ENCODE results near the gene GRHL3.

GRHL3 gene

GRCh38 chr1:24336075-24336474 is 16.9 kb downstream of the GRHL3 start:
- Histone ChIP-seq H3K4me3 (ENCODE audit: low read length) (no peak overlapping the region), H3K9ac (ENCODE audit: low read depth, low read length) (no peak overlapping the region), H3K27ac (ENCODE audit: low read length) (no peak overlapping the region), H3K9me3 (ENCODE audit: insufficient read depth, low read depth, low read length) (no peaks in the 10 kb centered on the region), H3K27me3 (ENCODE audit: insufficient read depth, low read length) (no peaks in the 10 kb centered on the region), H3K4me1 (ENCODE audit: insufficient read depth, low read length) (peaks cover 23% of the 10 kb centered on the region), H3K36me3 (ENCODE audit: insufficient read depth, low read depth, low read length) (no peaks in the 10 kb centered on the region; the same call in 1 of the 2 replicates)

GRCh38 chr1:24337455-24337854 is 18.3 kb downstream of the GRHL3 start:
- no peaks in the 10 kb centered on the region for H3K36me3 ChIP-seq (ENCODE audit: insufficient read depth, low read depth, low read length)
- H3K27me3 ChIP-seq (ENCODE audit: insufficient read depth, low read length), result no peaks in the 10 kb centered on the region
- no peak overlapping the region for H3K9ac ChIP-seq (ENCODE audit: low read depth, low read length)
- no peak overlapping the region for H3K27ac ChIP-seq (ENCODE audit: low read length)
- peaks cover 29% of the 10 kb centered on the region for H3K4me1 ChIP-seq (ENCODE audit: insufficient read depth, low read length)
- H3K4me3 ChIP-seq (ENCODE audit: low read length), result no peak overlapping the region
- H3K9me3 ChIP-seq (ENCODE audit: insufficient read depth, low read depth, low read length), result no peaks in the 10 kb centered on the region

GRCh38 chr1:24338447-24338846 is 19.3 kb downstream of the GRHL3 start:
- Histone ChIP-seq H3K27me3 (ENCODE audit: insufficient read depth, low read length) (no peaks in the 10 kb centered on the region), H3K36me3 (ENCODE audit: insufficient read depth, low read depth, low read length) (no peaks in the 10 kb centered on the region), H3K4me3 (ENCODE audit: low read length) (no peak overlapping the region), H3K27ac (ENCODE audit: low read length) (no peak overlapping the region), H3K9me3 (ENCODE audit: insufficient read depth, low read depth, low read length) (no peaks in the 10 kb centered on the region), H3K9ac (ENCODE audit: low read depth, low read length) (no peak overlapping the region), H3K4me1 (ENCODE audit: insufficient read depth, low read length) (peaks cover 29% of the 10 kb centered on the region)

GRCh38 chr1:24339996-24340395 is 20.8 kb downstream of the GRHL3 start:
- Histone ChIP-seq H3K4me3 (ENCODE audit: low read length) (no peak overlapping the region), H3K27ac (ENCODE audit: low read length) (no peak overlapping the region), H3K9ac (ENCODE audit: low read depth, low read length) (no peak overlapping the region; the same call in 1 of the 2 replicates), H3K4me1 (ENCODE audit: insufficient read depth, low read length) (peaks cover 29% of the 10 kb centered on the region), H3K9me3 (ENCODE audit: insufficient read depth, low read depth, low read length) (no peaks in the 10 kb centered on the region), H3K36me3 (ENCODE audit: insufficient read depth, low read depth, low read length) (no peaks in the 10 kb centered on the region), H3K27me3 (ENCODE audit: insufficient read depth, low read length) (no peaks in the 10 kb centered on the region)

- H3K27ac ChIP-seq (ENCODE audit: low read length), result no peak overlapping the region
- H3K27me3 ChIP-seq (ENCODE audit: insufficient read depth, low read length), result no peaks in the 10 kb centered on the region
- peaks cover 29% of the 10 kb centered on the region for H3K4me1 ChIP-seq (ENCODE audit: insufficient read depth, low read length)
- no peak overlapping the region for H3K4me3 ChIP-seq (ENCODE audit: low read length)
- no peaks in the 10 kb centered on the region for H3K36me3 ChIP-seq (ENCODE audit: insufficient read depth, low read depth, low read length)
- no peaks in the 10 kb centered on the region for H3K9me3 ChIP-seq (ENCODE audit: insufficient read depth, low read depth, low read length)
- H3K9ac ChIP-seq (ENCODE audit: low read depth, low read length), result peak overlapping the region; percentile 10; the same call in 1 of the 2 replicates
Measured at GRCh38 chr1:24340770-24341169, 21.6 kb downstream of the GRHL3 start.

- Histone ChIP-seq H3K9ac (ENCODE audit: low read depth, low read length) (0 out of 2 replicates have a peak overlapping the region, but pooled peaks have one; percentile 10), H3K4me1 (ENCODE audit: insufficient read depth, low read length) (peaks cover 29% of the 10 kb centered on the region), H3K27me3 (ENCODE audit: insufficient read depth, low read length) (no peaks in the 10 kb centered on the region), H3K4me3 (ENCODE audit: low read length) (no peak overlapping the region), H3K36me3 (ENCODE audit: insufficient read depth, low read depth, low read length) (no peaks in the 10 kb centered on the region; the same call in 1 of the 2 replicates), H3K27ac (ENCODE audit: low read length) (no peak overlapping the region), H3K9me3 (ENCODE audit: insufficient read depth, low read depth, low read length) (no peaks in the 10 kb centered on the region)
Measured at GRCh38 chr1:24341260-24341659, 22.1 kb downstream of the GRHL3 start.

GRCh38 chr1:24343412-24344089 is 24.4 kb downstream of the GRHL3 start:
- Histone ChIP-seq H3K36me3 (ENCODE audit: insufficient read depth, low read depth, low read length) (no peaks in the 10 kb centered on the region; the same call in 1 of the 2 replicates), H3K27me3 (ENCODE audit: insufficient read depth, low read length) (no peaks in the 10 kb centered on the region), H3K27ac (ENCODE audit: low read length) (no peak overlapping the region), H3K9ac (ENCODE audit: low read depth, low read length) (no peak overlapping the region), H3K4me1 (ENCODE audit: insufficient read depth, low read length) (peaks cover 16% of the 10 kb centered on the region; the same call in 1 of the 2 replicates), H3K9me3 (ENCODE audit: insufficient read depth, low read depth, low read length) (no peaks in the 10 kb centered on the region), H3K4me3 (ENCODE audit: low read length) (no peak overlapping the region)

GRCh38 chr1:24344090-24344742 is 25.1 kb downstream of the GRHL3 start:
- H3K9ac ChIP-seq (ENCODE audit: low read depth, low read length), result no peak overlapping the region
- no peaks in the 10 kb centered on the region; the same call in 1 of the 2 replicates for H3K36me3 ChIP-seq (ENCODE audit: insufficient read depth, low read depth, low read length)
- no peak overlapping the region for H3K4me3 ChIP-seq (ENCODE audit: low read length)
- peaks cover 16% of the 10 kb centered on the region; the same call in 1 of the 2 replicates for H3K4me1 ChIP-seq (ENCODE audit: insufficient read depth, low read length)
- no peak overlapping the region for H3K27ac ChIP-seq (ENCODE audit: low read length)
- H3K27me3 ChIP-seq (ENCODE audit: insufficient read depth, low read length), result no peaks in the 10 kb centered on the region
- H3K9me3 ChIP-seq (ENCODE audit: insufficient read depth, low read depth, low read length), result no peaks in the 10 kb centered on the region

- no peaks in the 10 kb centered on the region for H3K9me3 ChIP-seq (ENCODE audit: insufficient read depth, low read depth, low read length)
- H3K4me1 ChIP-seq (ENCODE audit: insufficient read depth, low read length), result peaks cover 13% of the 10 kb centered on the region; the same call in 1 of the 2 replicates
- H3K27ac ChIP-seq (ENCODE audit: low read length), result no peak overlapping the region
- no peaks in the 10 kb centered on the region for H3K27me3 ChIP-seq (ENCODE audit: insufficient read depth, low read length)
- no peaks in the 10 kb centered on the region; the same call in 1 of the 2 replicates for H3K36me3 ChIP-seq (ENCODE audit: insufficient read depth, low read depth, low read length)
- H3K4me3 ChIP-seq (ENCODE audit: low read length), result no peak overlapping the region
- H3K9ac ChIP-seq (ENCODE audit: low read depth, low read length), result no peak overlapping the region; the same call in 1 of the 2 replicates
Measured at GRCh38 chr1:24345334-24345733, 26.2 kb downstream of the GRHL3 start.

- H3K27ac ChIP-seq (ENCODE audit: low read length), result no peak overlapping the region
- H3K27me3 ChIP-seq (ENCODE audit: insufficient read depth, low read length), result no peaks in the 10 kb centered on the region
- no peaks in the 10 kb centered on the region for H3K4me1 ChIP-seq (ENCODE audit: insufficient read depth, low read length)
- no peak overlapping the region for H3K9ac ChIP-seq (ENCODE audit: low read depth, low read length)
- no peak overlapping the region for H3K4me3 ChIP-seq (ENCODE audit: low read length)
- H3K36me3 ChIP-seq (ENCODE audit: insufficient read depth, low read depth, low read length), result no peaks in the 10 kb centered on the region; the same call in 1 of the 2 replicates
- no peaks in the 10 kb centered on the region for H3K9me3 ChIP-seq (ENCODE audit: insufficient read depth, low read depth, low read length)
Measured at GRCh38 chr1:24347159-24347934, 28.2 kb downstream of the GRHL3 start.

GRCh38 chr1:24348196-24348595 is 29.0 kb downstream of the GRHL3 start:
- Histone ChIP-seq H3K4me3 (ENCODE audit: low read length) (no peak overlapping the region), H3K4me1 (ENCODE audit: insufficient read depth, low read length) (no peaks in the 10 kb centered on the region), H3K36me3 (ENCODE audit: insufficient read depth, low read depth, low read length) (no peaks in the 10 kb centered on the region; the same call in 1 of the 2 replicates), H3K27me3 (ENCODE audit: insufficient read depth, low read length) (no peaks in the 10 kb centered on the region), H3K27ac (ENCODE audit: low read length) (no peak overlapping the region), H3K9ac (ENCODE audit: low read depth, low read length) (no peak overlapping the region), H3K9me3 (ENCODE audit: insufficient read depth, low read depth, low read length) (no peaks in the 10 kb centered on the region)

Data from iPS-20b (cell line).